Measurements from ENCODE around the gene HELZ.
"Not testable (repeated sequence)": the region's sequence is repeated elsewhere in the genome, so short reads cannot be mapped to it uniquely, and the experiment has no call there.

The HELZ gene, protein sequence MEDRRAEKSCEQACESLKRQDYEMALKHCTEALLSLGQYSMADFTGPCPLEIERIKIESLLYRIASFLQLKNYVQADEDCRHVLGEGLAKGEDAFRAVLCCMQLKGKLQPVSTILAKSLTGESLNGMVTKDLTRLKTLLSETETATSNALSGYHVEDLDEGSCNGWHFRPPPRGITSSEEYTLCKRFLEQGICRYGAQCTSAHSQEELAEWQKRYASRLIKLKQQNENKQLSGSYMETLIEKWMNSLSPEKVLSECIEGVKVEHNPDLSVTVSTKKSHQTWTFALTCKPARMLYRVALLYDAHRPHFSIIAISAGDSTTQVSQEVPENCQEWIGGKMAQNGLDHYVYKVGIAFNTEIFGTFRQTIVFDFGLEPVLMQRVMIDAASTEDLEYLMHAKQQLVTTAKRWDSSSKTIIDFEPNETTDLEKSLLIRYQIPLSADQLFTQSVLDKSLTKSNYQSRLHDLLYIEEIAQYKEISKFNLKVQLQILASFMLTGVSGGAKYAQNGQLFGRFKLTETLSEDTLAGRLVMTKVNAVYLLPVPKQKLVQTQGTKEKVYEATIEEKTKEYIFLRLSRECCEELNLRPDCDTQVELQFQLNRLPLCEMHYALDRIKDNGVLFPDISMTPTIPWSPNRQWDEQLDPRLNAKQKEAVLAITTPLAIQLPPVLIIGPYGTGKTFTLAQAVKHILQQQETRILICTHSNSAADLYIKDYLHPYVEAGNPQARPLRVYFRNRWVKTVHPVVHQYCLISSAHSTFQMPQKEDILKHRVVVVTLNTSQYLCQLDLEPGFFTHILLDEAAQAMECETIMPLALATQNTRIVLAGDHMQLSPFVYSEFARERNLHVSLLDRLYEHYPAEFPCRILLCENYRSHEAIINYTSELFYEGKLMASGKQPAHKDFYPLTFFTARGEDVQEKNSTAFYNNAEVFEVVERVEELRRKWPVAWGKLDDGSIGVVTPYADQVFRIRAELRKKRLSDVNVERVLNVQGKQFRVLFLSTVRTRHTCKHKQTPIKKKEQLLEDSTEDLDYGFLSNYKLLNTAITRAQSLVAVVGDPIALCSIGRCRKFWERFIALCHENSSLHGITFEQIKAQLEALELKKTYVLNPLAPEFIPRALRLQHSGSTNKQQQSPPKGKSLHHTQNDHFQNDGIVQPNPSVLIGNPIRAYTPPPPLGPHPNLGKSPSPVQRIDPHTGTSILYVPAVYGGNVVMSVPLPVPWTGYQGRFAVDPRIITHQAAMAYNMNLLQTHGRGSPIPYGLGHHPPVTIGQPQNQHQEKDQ (N-terminal part only)

DNA sequence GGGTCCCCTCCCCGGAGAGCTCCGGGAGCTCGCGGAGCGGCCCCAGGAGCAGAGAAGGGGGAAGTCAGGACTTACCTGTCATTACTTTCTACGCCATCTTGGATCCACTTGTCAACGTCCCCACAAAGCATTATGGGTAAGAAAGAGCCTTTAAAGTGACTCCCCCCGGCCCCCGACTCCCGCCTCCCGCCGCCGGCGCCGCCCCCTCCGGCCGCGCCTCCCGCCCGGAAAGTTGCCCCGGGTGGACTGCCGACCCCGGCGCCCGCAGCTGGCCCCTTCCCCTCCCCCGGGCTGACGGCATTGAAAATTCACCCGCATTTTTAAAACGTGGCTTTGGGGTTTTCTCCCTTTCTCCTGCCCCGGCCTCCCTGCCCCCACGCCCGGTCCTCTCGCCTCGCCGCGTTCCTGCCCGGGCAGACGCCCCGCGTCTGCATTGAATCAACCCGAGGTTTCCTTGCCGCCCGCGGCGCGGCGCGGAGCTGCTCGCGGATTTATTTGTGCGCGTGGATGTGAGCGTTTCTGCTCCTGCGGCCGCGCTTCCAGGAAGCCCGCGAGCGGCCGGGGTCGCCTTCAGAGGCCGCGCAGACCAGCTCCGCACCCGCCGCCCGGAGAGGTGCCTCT is at the start of gene HELZ:
Gene HELZ, minus strand, starts transcription at position 124 of the 621 bp plus-strand sequence. CDS start 26,392 bp downstream, outside the sequence.
- DNase-seq: peak; percentile 34

DNA sequence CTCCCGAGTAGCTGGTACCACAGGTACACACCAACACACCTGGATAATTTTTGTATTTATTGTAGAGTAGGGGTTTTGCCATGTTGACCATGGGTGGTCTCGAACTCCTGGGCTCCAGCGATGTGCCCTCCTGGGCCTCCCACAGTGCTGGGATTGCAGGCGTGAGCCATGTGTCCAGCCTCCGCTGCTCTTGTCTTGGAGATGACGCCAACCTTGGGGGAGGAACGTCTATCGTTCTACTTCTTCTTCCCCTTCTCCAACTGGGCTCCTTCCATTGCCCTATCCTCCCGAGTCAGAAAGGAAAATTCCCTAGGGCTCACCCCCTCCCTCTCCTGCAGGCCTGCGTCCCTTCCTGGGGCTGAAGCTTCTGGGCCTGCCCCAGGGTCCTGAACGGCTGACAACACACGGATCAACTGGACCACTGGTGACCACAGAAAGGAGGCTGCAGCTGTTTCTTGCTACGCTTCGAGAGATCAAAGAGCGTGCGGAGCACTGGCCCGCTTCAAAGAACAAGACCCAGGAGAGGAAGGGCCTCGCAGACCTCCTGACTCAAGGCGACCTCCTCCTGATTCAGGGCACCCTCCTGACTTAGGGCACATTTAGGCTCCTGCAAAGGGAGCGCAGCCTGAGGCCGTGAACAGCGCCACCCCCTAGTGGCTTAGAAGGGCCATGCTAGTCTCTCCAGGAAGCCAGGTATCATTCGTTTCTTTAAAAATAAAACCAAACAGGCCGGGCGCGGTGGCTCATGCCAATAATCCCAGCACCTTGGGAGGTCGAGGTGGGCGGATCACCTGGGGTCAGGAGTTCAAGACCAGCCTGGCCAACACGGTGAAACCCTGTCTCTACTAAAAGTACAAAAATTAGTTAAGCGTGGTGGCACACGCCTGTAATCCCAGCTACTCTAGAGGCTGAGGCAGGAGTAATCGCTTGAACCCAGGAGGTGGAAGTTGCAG is 48.5 kb upstream of the HELZ start:
- DNase-seq: no peak

DNA sequence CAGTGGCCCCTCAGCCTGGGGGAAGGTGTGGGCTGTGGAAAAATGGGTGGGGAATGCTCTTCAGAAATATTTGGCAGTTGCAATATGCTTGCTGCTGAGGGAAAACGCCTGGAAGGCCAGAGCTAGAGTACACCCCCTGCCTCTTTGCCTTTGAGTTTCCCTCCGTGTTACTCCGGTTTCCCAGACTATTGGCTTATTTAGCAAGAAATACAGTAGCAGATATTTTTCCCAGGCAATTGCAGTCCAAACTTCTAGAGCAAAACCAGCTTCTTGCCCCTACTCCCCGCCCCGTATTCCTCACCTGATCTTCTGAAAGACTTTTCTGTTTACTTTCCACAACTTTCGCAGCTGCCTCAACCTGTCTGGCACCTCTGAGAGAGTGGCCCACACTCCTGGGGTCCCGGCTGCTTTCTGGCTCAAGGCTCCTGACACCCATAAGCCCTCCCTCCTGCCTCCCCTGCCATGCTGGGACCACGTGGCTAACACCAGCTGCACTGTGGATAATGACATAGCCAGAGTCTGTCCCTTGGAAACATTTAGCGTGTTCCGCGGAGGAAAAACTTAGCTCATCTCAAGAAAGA is 45.8 kb upstream of the HELZ start:
- no peak for DNase-seq

GRCh38 chr17:67290244-67290643 is 45.2 kb upstream of the HELZ start:
- no peak for DNase-seq

DNA sequence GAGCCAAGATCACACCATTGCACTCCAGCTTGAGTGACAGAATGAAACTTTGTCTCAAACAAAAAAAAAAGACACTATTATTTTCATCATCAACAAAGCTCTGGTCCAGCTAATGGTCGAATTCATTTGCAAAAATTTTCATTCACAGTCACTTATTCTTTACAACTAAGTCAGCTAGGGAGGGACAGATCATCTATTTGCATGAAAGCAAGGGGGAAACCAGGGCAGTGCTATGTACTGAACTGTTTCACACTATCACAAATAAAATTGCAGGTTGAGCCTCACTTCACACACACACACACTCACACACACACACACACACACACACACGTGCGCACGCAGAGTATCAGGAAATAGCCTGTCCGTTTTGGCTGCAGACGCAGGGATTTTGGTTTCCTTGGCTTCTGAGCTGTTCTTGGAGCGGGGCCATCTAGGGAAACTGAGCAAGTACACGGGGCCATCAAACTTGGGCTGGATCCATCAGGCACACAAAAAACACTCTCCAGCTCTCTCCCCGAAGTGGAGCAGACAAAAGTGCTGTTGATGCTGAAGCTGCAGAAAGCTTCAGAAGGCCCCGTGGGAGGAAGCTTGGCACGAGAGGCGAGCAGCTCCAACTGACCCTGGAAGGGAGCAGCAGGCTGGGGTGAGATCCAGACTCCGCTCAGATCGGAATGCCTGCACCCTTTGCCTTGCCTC is 44.3 kb upstream of the HELZ start:
- DNase-seq: no peak

DNA sequence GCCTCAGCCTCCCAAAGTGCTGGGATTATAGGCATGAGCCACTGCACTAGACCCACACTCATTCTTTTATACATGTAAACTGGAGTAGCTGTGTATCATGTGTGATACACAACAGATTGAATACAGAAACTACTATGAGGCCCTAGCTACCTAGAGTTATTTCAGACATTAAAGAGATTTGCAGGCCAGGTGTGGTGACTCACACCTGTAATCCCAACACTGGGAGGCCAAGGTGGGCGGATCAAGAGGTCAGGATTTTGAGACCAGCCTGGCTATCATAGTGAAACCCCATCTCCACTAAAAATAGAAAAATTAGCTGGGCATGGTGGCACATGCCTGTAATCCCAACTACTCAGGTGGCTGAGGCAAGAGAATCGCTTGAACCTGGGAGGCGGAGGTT is 41.8 kb upstream of the HELZ start:
- not testable (repeated sequence) for DNase-seq

GRCh38 chr17:67285360-67285759 is 40.4 kb upstream of the HELZ start:
- DNase-seq: no peak

DNA sequence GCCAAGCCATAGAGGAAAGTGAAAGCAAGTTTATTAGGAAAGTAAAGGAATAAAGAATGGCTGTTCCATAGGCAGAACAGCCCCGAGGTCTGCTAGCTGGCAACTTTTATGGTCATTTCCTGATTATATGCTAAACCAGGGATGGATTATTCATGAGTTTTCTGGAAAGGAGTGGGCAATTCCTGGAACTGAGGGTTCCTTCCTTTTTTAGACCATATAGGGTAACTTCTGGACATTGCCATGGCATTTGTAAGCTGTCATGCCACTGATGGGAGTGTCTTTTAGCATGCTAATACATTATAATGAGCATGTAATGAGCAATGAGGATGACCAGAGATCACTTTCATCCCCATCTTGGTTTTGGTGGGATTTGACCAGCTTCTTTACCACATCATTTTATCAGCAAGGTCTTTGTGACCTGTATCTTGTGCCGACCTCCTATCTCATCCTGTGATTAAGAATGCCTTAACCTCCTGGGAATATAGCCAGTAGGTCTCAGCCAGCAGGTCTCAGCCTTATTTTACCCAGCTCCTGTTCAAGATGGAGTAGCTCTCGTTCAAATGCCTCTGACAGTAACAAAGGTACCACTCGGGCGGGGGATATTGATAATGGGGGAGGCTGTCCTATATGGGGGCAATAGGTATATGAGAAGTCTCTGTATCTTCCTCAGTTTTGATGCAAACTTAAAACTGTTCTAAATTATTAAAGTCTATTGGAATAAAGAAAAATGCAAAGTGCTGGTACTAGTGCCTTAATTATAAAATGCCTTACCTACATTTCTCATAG is 38.9 kb upstream of the HELZ start:
- DNase-seq: no peak

GRCh38 chr17:67281743-67282142 is 36.7 kb upstream of the HELZ start:
- DNase-seq: no peak

- no peak for DNase-seq
These were observed 36.1 kb upstream of the HELZ start for GRCh38 chr17:67281053-67281452.

DNA sequence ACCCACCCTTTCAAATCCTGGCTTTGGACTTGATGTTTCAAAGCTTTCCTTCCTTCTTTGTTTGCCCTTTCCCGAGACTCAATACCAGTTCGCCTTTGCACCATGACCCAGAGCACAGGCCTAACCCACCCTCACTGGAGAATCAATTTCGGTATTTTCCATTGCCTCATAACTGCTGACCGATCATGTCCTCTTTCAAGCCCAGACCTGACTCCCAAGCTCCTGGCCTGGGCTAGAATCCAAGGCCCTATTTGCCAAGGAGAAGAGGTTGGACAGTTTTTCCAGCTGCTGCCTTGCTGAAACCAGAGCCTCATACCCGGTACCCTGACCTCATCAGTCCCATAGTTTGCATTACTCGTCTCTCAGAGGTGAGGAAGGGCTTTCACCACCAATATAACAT is 35.3 kb upstream of the HELZ start:
- DNase-seq: no peak

GRCh38 chr17:67279115-67279514 is 34.1 kb upstream of the HELZ start:
- DNase-seq: no peak

GRCh38 chr17:67278363-67278762 is 33.4 kb upstream of the HELZ start:
- DNase-seq: no peak

GRCh38 chr17:67276075-67276474 is 31.1 kb upstream of the HELZ start:
- DNase-seq: no peak

- no peak for DNase-seq
These were observed 29.5 kb upstream of the HELZ start for GRCh38 chr17:67274466-67274865.

GRCh38 chr17:67273900-67274299 is 28.9 kb upstream of the HELZ start:
- DNase-seq: no peak

DNA sequence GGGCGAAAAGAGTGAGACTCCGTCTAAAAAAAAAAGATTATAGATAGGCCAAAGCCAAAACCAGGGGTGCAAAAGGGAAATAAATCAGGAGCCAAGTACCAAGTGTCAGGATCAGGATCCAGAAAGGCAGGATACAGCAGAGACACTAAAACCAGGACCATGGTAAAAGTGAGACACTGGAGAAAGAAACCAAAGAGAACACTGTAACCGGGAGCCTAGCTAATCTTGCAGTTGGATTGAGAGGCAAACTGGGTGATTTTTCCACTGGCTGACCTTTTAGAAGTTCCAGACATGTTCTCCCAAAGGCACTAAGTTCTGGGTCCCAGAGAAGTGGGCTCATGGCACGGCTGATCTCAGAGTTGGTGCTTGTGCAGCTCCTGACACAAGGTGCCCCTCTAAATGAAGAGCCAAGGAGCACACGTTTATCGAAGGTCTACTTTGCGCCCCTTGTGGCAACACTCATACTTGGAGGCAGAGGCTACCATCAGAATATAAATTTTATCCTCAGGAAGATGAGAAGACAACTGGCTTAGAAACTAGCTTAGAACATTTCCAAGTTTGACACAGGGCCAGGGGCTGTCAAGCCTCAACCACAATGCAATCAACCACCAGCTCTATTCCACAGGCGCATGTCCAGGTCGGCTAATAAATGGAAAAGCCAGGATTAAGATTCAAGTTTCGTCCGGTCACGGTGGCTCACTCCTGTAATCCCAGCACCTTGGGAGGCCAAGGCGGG is 27.5 kb upstream of the HELZ start:
- DNase-seq: no peak

GRCh38 chr17:67271187-67271586 is 26.2 kb upstream of the HELZ start:
- not testable (repeated sequence) for DNase-seq

GRCh38 chr17:67270416-67270815 is 25.4 kb upstream of the HELZ start:
- DNase-seq: peak; percentile 28

Measured in SIG-M5 (cell line).